HFF-Myc (cell line): Measurements from ENCODE around the gene AUP1.
A peak's percentile ranks its signal among the peaks of the same experiment; 100 is the strongest.

Experiments
- DNase-seq: peaks from one replicate; pipeline ENCODE4 v3.0.0-alpha.2; 2011; ENCODE audit warnings: low read depth; ENCODE audit errors: extremely low read depth
- H3K4me3 ChIP-seq: replicated peaks from 2 replicates; pipeline ENCODE4 v1.5.1; 2011; ENCODE audit warnings: low read depth, mild to moderate bottlenecking, control low read depth, low read length
- TF ChIP-seq, protein P1 (sequence below): IDR thresholded peaks from 2 replicates; pipeline ENCODE4 v1.5.1; 2012; ENCODE audit warnings: mild to moderate bottlenecking, low read depth, low read length, control low read depth; ENCODE audit errors: missing control alignments

Gene AUP1

DNA sequence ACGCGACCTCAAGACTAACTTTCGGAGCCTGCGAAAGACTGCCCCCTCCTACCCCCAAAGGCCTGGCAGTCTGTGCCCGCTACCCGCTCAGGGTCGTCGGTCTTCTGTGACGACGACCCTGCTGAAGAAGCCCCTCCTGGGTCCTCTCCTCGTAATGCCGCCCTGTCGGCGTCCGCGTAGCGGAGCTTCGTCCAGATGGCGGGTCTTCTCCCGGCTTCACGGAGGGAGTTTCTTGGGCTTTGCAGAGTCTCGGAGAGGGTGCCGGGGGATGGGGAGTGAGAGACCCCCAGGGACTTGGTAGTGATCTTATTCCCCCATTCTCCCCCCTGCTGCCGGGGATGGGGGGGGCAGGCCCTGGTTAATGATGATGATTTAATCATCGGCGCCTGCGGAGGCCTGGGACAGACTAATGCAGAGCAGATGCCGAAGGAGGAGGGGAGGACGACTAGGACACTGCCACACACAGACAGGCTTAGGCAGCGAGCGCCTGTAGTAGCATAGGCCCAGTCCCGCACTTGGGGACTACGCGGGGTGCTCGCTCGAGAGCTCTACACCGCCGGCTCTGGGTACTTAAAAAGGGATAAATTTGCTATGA, 21.5 kb downstream of the AUP1 start:
- peak; percentile 49 for DNase-seq
- H3K4me3 ChIP-seq = peak overlapping the region; percentile 73
- TF ChIP-seq, protein P1, sequence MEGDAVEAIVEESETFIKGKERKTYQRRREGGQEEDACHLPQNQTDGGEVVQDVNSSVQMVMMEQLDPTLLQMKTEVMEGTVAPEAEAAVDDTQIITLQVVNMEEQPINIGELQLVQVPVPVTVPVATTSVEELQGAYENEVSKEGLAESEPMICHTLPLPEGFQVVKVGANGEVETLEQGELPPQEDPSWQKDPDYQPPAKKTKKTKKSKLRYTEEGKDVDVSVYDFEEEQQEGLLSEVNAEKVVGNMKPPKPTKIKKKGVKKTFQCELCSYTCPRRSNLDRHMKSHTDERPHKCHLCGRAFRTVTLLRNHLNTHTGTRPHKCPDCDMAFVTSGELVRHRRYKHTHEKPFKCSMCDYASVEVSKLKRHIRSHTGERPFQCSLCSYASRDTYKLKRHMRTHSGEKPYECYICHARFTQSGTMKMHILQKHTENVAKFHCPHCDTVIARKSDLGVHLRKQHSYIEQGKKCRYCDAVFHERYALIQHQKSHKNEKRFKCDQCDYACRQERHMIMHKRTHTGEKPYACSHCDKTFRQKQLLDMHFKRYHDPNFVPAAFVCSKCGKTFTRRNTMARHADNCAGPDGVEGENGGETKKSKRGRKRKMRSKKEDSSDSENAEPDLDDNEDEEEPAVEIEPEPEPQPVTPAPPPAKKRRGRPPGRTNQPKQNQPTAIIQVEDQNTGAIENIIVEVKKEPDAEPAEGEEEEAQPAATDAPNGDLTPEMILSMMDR = no peak

DNA sequence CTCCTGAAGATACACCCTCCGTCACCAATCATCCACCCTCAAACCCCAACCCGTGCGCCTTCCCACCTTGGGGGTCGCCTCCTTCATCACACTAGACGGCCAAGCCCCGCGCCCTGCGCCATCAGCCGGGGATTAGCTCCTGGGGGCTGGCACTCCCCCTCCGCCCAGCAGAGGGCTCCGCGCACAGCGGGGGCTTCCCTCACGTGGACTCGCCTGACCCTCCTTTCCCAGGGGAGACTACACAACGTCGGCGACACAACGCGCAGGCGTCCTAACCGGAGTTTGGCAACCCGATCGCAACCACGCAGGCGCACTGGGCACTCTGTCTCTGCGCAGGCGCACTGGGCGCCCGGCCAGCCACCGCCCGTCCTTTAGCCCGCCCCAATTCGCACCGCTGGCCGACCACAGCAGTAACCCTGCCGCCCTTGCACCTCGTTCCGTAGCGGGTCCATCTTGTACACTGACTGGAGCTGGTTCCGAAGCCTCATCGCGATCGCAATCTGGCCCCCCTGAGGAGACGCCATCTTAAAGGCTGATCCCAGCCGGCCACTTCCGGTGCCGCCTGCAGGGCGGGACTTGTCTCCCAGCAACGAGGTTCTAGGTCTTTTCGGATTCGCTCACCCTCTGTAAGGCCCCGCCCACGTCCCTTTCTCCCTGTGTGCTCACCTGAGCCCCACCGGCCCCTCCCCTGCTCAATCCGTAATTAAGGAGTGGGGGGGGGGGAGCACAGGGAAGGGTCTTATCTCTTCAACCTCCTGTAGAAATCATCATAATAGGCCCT, 22.2 kb downstream of the AUP1 start, which contains the start of gene PCGF1:
Gene PCGF1 (minus strand): TSS at position 551 of the 781 bp plus-strand sequence. CDS start 27 bp downstream, at position 524.
- H3K4me3 ChIP-seq = peak within 1 kb of the TSS; percentile 73
- TF ChIP-seq, protein P1 = peak; percentile 60
- DNase-seq = peak; percentile 92

DNA sequence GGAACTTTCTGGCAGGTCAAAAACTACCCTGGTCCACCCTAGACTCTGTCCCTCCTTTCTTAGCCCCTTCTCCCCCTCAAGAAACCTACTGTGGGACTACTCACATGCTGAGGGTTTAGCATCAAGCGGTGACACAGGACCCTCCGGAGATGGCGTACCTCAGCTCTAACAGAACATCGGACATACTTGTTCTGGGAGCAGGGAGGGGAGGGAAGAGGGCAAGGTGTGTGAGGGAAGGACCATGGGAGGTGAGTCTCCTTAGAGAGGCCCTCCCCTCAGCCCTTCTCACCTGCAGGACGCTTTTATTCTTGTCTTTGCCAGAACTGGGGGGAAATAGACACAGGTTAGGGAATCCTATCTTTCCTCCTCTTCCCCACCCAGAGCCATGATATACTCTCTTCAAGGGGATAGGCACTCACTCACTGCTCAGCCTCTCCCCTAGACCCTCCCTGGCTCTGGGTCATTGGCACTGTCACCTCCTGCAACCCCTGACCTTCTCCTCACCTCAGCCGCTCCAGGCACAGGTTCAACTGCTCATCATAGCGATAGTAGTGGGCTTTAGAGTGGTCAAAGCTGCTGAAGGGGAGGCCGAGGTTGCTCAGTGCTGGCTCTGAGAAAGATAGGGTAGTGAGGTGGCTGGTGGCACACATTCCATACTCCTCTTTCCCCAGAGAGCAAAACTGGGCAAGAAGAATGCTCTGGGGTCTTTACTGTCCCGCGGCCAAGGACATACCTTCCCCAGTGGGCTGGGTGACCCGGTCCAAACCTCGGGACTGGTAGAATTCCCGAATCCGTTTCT, 23.9 kb downstream of the AUP1 start:
- DNase-seq = no peak
- TF ChIP-seq, protein P1 = no peak
- H3K4me3 ChIP-seq = peak overlapping the region; percentile 73

DNA sequence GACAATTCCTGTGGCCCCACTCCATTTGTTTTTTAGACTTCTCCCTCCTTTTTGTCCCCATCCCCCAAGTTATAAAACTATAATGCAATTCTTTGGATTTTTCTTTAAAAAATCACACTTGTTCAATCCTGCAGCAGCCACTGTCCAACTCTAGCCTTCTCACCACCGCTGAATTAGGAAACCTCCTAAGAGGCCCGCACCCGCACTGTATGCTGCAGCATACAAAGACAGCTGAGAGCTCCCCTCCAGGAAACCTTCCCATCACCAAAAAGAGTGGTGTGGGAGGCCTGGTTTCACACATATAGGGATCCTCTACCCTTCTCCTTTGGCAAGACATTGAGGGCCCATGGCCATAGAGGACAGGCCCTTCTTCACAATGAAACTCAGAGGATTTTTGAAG, 24.9 kb downstream of the AUP1 start:
- TF ChIP-seq, protein P1 = no peak
- DNase-seq = no peak
- no peak overlapping the region for H3K4me3 ChIP-seq

DNA sequence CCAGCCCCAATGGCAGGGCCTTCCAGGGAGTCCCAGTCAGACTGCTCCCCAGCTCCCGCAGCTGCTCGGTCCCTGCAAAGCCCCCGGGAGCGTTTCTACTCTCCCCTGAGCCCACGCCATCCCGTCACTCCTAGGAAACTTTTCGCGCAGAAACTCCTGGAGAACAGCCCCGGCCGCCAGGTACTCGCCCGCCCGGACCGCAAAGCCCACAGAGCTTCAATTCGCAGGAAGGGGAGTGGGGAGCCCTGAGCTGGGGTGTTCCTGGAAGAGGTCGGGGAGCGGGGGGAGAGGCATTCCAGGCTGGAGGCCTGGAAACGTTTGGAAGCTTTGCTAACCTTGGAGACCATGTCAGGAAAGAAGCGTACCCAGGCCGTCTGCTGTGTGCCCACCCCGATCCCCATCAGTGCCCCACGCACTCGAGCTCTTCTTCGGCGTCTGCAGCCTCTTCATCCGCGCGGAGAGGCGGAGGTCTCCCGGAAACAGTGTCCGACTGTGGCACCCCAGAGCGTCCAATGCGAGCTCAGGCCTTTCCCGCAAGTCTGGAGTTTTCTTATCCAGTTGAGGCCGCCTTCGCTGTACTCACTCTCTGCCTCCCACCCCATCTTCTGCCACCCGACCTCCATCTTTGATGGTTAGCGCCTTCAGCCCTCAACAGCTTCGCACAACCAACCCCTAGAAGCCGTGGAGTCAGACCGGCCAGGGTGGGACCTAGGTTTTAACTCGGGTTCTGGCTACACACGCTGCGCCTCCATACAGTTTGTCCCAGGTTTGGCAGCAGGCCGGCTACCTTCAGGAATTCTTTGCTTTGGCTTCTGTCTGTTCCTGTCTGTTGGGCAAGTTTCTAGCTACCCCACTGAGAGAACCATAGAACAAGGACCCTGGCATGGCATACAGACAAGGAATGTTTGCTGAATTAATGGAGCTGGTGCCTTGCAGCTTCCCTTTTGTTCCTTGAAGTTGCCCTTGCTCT, 25.7 kb downstream of the AUP1 start:
- DNase-seq = no peak
- TF ChIP-seq, protein P1 = no peak
- peak overlapping the region; percentile 38; the same call in 1 of the 2 replicates for H3K4me3 ChIP-seq
